ENCODE data around the gene RREB1.

Gene RREB1

GRCh38 chr6:7214468-7214867 is 106.7 kb downstream of the RREB1 start:
- Histone ChIP-seq H3K4me3 (ENCODE audit: low read length) (no peak overlapping the region), H4K20me1 (ENCODE audit: control insufficient read depth, insufficient read depth, low read depth, low read length) (no peaks in the 10 kb centered on the region), H3K36me3 (ENCODE audit: control insufficient read depth, low read length) (peaks cover 36% of the 10 kb centered on the region), H3K4me1 (ENCODE audit: control insufficient read depth, low read length) (no peaks in the 10 kb centered on the region), H3K27me3 (ENCODE audit: control insufficient read depth, low read length) (no peaks in the 10 kb centered on the region), H3K27ac (ENCODE audit: low read depth, low read length) (no peak overlapping the region), H3K9me2 (replicated peaks; ENCODE audit: control insufficient read depth, low read length) (no peaks in the 10 kb centered on the region), H3K4me2 (ENCODE audit: low read length) (no peak overlapping the region), H3K79me2 (ENCODE audit: control insufficient read depth, low read length) (no peaks in the 10 kb centered on the region), H3K9me3 (ENCODE audit: control insufficient read depth, insufficient read depth, low read length) (no peaks in the 10 kb centered on the region), H3F3A (ENCODE audit: control insufficient read depth, insufficient read depth) (no peaks in the 10 kb centered on the region)
- TF ChIP-seq EZH2phosphoT487 (IDR thresholded peaks at IDR 0.05; ENCODE audit: borderline replicate concordance, low read length) (no peak), CTCF (IDR thresholded peaks at IDR 0.05; ENCODE audit: low read depth, low read length, poor library complexity, severe bottlenecking) (no peak)

GRCh38 chr6:7215131-7215530 is 107.4 kb downstream of the RREB1 start:
- Histone ChIP-seq H3K79me2 (ENCODE audit: control insufficient read depth, low read length) (no peaks in the 10 kb centered on the region), H3K36me3 (ENCODE audit: control insufficient read depth, low read length) (peaks cover 35% of the 10 kb centered on the region), H3F3A (ENCODE audit: control insufficient read depth, insufficient read depth) (no peaks in the 10 kb centered on the region), H3K27ac (ENCODE audit: low read depth, low read length) (no peak overlapping the region), H3K9me3 (ENCODE audit: control insufficient read depth, insufficient read depth, low read length) (no peaks in the 10 kb centered on the region), H4K20me1 (ENCODE audit: control insufficient read depth, insufficient read depth, low read depth, low read length) (no peaks in the 10 kb centered on the region), H3K9me2 (replicated peaks; ENCODE audit: control insufficient read depth, low read length) (no peaks in the 10 kb centered on the region), H3K4me2 (ENCODE audit: low read length) (no peak overlapping the region), H3K4me1 (ENCODE audit: control insufficient read depth, low read length) (no peaks in the 10 kb centered on the region), H3K27me3 (ENCODE audit: control insufficient read depth, low read length) (no peaks in the 10 kb centered on the region), H3K4me3 (ENCODE audit: low read length) (no peak overlapping the region)
- TF ChIP-seq EZH2phosphoT487 (IDR thresholded peaks at IDR 0.05; ENCODE audit: borderline replicate concordance, low read length) (no peak), CTCF (IDR thresholded peaks at IDR 0.05; ENCODE audit: low read depth, low read length, poor library complexity, severe bottlenecking) (no peak)

- Histone ChIP-seq H3K4me1 (ENCODE audit: control insufficient read depth, low read length) (no peaks in the 10 kb centered on the region), H3K36me3 (ENCODE audit: control insufficient read depth, low read length) (peaks cover 30% of the 10 kb centered on the region), H3K9me2 (replicated peaks; ENCODE audit: control insufficient read depth, low read length) (no peaks in the 10 kb centered on the region), H3K27ac (ENCODE audit: low read depth, low read length) (no peak overlapping the region), H3K4me2 (ENCODE audit: low read length) (no peak overlapping the region), H3F3A (ENCODE audit: control insufficient read depth, insufficient read depth) (no peaks in the 10 kb centered on the region), H3K4me3 (ENCODE audit: low read length) (no peak overlapping the region), H4K20me1 (ENCODE audit: control insufficient read depth, insufficient read depth, low read depth, low read length) (no peaks in the 10 kb centered on the region), H3K9me3 (ENCODE audit: control insufficient read depth, insufficient read depth, low read length) (no peaks in the 10 kb centered on the region), H3K79me2 (ENCODE audit: control insufficient read depth, low read length) (no peaks in the 10 kb centered on the region), H3K27me3 (ENCODE audit: control insufficient read depth, low read length) (no peaks in the 10 kb centered on the region)
- TF ChIP-seq EZH2phosphoT487 (IDR thresholded peaks at IDR 0.05; ENCODE audit: borderline replicate concordance, low read length): no peak
- TF ChIP-seq CTCF (IDR thresholded peaks at IDR 0.05; ENCODE audit: low read depth, low read length, poor library complexity, severe bottlenecking): no peak
These were observed 108.1 kb downstream of the RREB1 start for GRCh38 chr6:7215798-7216231.
